Tibial artery (tissue), 4 donors: Measurements from ENCODE around the gene GBE1.

ENCODE experiments used
- DNase-seq, 2 donors: peaks; one replicate each; pipeline ENCODE4 v3.0.0-alpha.2; 2019
- H3K27ac ChIP-seq, 2 donors: fragments of 200-600 bp; sonication (generic) in 1 of 2; 1 replicate in 1 of 2; 2 replicates in 1 of 2; pipeline ENCODE4 v1.5.1; 2018 to 2019; ENCODE audit warnings: mild to moderate bottlenecking in 1 of 2
- H3K27me3 ChIP-seq, 2 donors: fragments of 200-600 bp; sonication (generic) in 1 of 2; one replicate each; pipeline versions ENCODE4 v1.5.1 to v1.6.0; 2016 to 2019
- H3K36me3 ChIP-seq, 3 donors: fragments of 200-600 bp; sonication (generic) in 2 of 3; one replicate each; pipeline ENCODE4 v1.5.1; 2016 to 2019; ENCODE audit warnings: mild to moderate bottlenecking in 2 of 3
- H3K4me1 ChIP-seq, 4 donors: fragments of 200-600 bp; sonication (generic) in 2 of 4; 1 replicate in 3 of 4; 2 replicates in 1 of 4; pipeline ENCODE4 v1.5.1; 2016 to 2019
- H3K4me3 ChIP-seq, 2 donors: fragments of 200-600 bp; sonication (generic) in 1 of 2; 1 replicate in 1 of 2; 2 replicates in 1 of 2; pipeline ENCODE4 v1.5.1; 2018 to 2019; ENCODE audit warnings: mild to moderate bottlenecking in 2 of 2
- H3K9me3 ChIP-seq, 3 donors: fragments of 200-600 bp; sonication (generic) in 1 of 3; one replicate each; pipeline ENCODE4 v1.5.1; 2016 to 2019
- intact Hi-C: fragments of 100-400 bp; cut with DNase I; formaldehyde crosslinking; loops from one replicate; pipeline ENCODE4 v1.15.0; 2023; ENCODE audit warnings: low total_unique reads
- TF ChIP-seq, protein P1 (sequence below), 2 experiments: fragments of 200-600 bp in 1 of 2; fragments of 450-650 bp in 1 of 2; IDR thresholded peaks; one replicate each; pipeline ENCODE4 v1.5.1; 2017 to 2019; ENCODE audit warnings: antibody characterized with exemption in 2 of 2, mild to moderate bottlenecking in 1 of 2, moderate library complexity in 1 of 2

The GBE1 gene

DNA sequence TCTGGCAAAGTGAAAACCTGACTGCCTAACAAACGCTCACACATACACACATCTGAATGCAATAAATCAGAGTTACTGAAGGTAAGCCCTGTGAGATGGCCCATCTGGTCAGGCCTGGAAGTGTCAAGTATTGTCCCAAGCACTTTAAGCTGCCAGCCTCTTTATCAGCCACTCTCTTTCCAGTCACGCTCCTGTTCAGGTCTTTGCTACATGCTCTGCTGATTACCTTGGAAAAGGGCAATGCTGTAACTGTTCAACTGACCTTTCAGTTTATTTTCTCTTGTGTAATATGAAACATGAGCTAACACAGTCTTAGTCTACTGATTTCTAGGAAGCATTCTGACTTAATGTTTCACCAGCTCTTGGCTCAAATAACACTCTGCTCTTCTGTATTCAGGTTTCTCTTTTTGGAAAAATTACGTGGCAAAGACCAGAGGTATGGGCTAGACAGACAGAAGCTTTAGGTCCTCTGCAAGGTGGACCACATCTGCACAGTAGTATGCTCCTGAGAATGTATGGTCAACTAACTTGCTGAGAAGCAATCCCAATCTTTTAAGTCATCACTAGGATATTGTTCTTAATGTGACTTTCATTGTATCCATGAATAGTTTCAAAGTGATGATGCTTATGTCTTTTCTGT is 44.5 kb downstream of the GBE1 start:
- H3K36me3 ChIP-seq: no peaks in the 10 kb centered on the region
- H3K4me3 ChIP-seq: no peak overlapping the region
- no peaks in the 10 kb centered on the region for H3K9me3 ChIP-seq
- no peak for DNase-seq
- intact Hi-C loops: no loop called here
- TF ChIP-seq, protein P1, sequence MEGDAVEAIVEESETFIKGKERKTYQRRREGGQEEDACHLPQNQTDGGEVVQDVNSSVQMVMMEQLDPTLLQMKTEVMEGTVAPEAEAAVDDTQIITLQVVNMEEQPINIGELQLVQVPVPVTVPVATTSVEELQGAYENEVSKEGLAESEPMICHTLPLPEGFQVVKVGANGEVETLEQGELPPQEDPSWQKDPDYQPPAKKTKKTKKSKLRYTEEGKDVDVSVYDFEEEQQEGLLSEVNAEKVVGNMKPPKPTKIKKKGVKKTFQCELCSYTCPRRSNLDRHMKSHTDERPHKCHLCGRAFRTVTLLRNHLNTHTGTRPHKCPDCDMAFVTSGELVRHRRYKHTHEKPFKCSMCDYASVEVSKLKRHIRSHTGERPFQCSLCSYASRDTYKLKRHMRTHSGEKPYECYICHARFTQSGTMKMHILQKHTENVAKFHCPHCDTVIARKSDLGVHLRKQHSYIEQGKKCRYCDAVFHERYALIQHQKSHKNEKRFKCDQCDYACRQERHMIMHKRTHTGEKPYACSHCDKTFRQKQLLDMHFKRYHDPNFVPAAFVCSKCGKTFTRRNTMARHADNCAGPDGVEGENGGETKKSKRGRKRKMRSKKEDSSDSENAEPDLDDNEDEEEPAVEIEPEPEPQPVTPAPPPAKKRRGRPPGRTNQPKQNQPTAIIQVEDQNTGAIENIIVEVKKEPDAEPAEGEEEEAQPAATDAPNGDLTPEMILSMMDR (IDR thresholded peaks at IDR 0.05): no peak
- H3K27me3 ChIP-seq: no peaks in the 10 kb centered on the region
- no peak overlapping the region for H3K27ac ChIP-seq
- peaks cover 0 to 9% (median 0%) of the 10 kb centered on the region in 4 donors for H3K4me1 ChIP-seq

GRCh38 chr3:81713031-81713430 is 48.4 kb downstream of the GBE1 start:
- no peak for DNase-seq
- Histone ChIP-seq H3K27ac (no peak overlapping the region), H3K4me1 (peaks cover 0 to 19% (median 0%) of the 10 kb centered on the region in 4 donors), H3K9me3 (no peaks in the 10 kb centered on the region), H3K27me3 (no peaks in the 10 kb centered on the region), H3K4me3 (no peak overlapping the region), H3K36me3 (no peaks in the 10 kb centered on the region)
- TF ChIP-seq, protein P1 (IDR thresholded peaks at IDR 0.05): no peak
- intact Hi-C loops: no loop called here

DNA sequence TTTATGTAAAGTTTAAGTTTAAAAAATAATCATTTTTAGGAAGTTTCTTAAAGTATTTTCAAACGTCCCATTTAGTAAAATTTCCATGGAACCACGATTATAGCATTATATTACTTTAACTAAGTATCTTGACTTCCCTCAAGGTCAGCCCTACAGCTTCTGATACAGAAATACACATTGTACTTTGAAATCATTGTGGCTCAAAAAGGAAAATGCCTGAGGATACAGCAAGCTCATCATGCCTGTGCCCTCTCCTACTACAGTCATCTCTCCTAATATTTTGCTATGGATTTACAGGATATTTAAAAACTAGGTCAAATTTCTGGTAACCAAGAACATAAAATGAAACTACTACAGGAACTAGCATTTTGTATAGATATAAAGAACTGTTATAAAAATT is 51.8 kb downstream of the GBE1 start:
- H3K27me3 ChIP-seq: no peaks in the 10 kb centered on the region
- peaks cover 0 to 31% (median 0%) of the 10 kb centered on the region in 4 donors for H3K4me1 ChIP-seq
- TF ChIP-seq, protein P1 (IDR thresholded peaks at IDR 0.05): no peak
- no peak overlapping the region for H3K4me3 ChIP-seq
- peaks cover 0 to 4% (median 0%) of the 10 kb centered on the region in 3 donors for H3K36me3 ChIP-seq
- no peaks in the 10 kb centered on the region for H3K9me3 ChIP-seq
- intact Hi-C loops: no loop called here
- no peak overlapping the region for H3K27ac ChIP-seq
- no peak for DNase-seq

DNA sequence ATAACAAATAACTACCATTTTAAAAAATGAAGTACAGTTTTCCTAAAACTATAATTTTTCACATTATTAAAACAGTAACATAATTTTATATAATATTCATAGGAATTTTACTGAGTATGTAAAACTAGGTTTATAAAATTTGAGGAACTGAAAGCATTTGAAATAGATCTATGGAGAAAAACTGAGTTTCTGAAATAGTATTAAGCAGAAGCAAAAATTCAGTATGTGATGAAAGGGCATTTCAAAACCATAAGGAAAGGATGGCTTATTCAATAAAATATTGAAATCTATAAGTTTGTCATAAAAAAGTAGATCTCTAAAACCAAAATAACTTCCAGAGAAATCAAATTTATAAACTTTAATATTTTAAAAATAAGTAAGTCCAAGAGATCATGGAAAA is 53.4 kb downstream of the GBE1 start:
- peaks cover 0 to 5% (median 0%) of the 10 kb centered on the region in 3 donors for H3K36me3 ChIP-seq
- no peak overlapping the region for H3K27ac ChIP-seq
- H3K27me3 ChIP-seq: no peaks in the 10 kb centered on the region
- no peak for DNase-seq
- TF ChIP-seq, protein P1 (IDR thresholded peaks at IDR 0.05): no peak
- no peak overlapping the region for H3K4me3 ChIP-seq
- no peaks in the 10 kb centered on the region for H3K9me3 ChIP-seq
- peaks cover 0 to 31% (median 0%) of the 10 kb centered on the region in 4 donors for H3K4me1 ChIP-seq
- intact Hi-C loops: no loop called here

GRCh38 chr3:81702126-81702525 is 59.3 kb downstream of the GBE1 start:
- DNase-seq: no peak
- H3K27me3 ChIP-seq: no peaks in the 10 kb centered on the region
- TF ChIP-seq, protein P1 (IDR thresholded peaks at IDR 0.05): no peak
- no peak overlapping the region for H3K27ac ChIP-seq
- no peaks in the 10 kb centered on the region for H3K9me3 ChIP-seq
- no peak overlapping the region for H3K4me3 ChIP-seq
- H3K36me3 ChIP-seq: peaks cover 0 to 15% (median 0%) of the 10 kb centered on the region in 3 donors
- H3K4me1 ChIP-seq: peaks cover 0 to 13% (median 0%) of the 10 kb centered on the region in 4 donors
- intact Hi-C loops: no loop called here
